HEK293 (cell line): Measurements from ENCODE around the gene KATNAL2.

Experiments used
- CTCF ChIA-PET: fragments of 350-600 bp; formaldehyde crosslinking; extraction: SDS; loops from one replicate; lab custom pipeline; 2021; ENCODE audit warnings: antibody characterized with exemption; lab: Yijun Ruan, JAX
- POLR2A ChIA-PET: fragments of 300-600 bp; formaldehyde crosslinking; extraction: SDS; loops from one replicate; lab custom pipeline; 2020; ENCODE audit warnings: antibody characterized with exemption, inconsistent platforms; lab: Yijun Ruan, JAX
- H3K27ac ChIP-seq: fragments of 200-500 bp; sonication (Bioruptor generic); 2 replicates; pipeline ENCODE4 v1.5.1; 2014; ENCODE audit warnings: low read depth, low read length, control low read depth, inconsistent platforms; ENCODE audit errors: extremely low read depth
- H3K36me3 ChIP-seq, 2 experiments: fragments of 200-500 bp in 1 of 2; sonication (Bioruptor generic) in 1 of 2; 1 replicate in 1 of 2; 2 replicates in 1 of 2; pipeline ENCODE4 v1.5.1; 2014 to 2017; ENCODE audit warnings: inconsistent platforms in 2 of 2, low read length in 2 of 2; ENCODE audit not compliant: control insufficient read depth in 2 of 2, insufficient read depth in 1 of 2
- H3K4me1 ChIP-seq: fragments of 200-500 bp; sonication (Bioruptor generic); 2 replicates; pipeline ENCODE4 v1.5.1; 2014; ENCODE audit warnings: mild to moderate bottlenecking, low read length, inconsistent platforms; ENCODE audit not compliant: control insufficient read depth, insufficient read depth
- H3K4me3 ChIP-seq: 2 replicates; pipeline ENCODE4 v1.5.1; 2011; ENCODE audit warnings: low read depth, mild to moderate bottlenecking, control low read depth, low read length, moderate library complexity
- H3K9me3 ChIP-seq: fragments of 200-500 bp; sonication (Bioruptor generic); 2 replicates; pipeline ENCODE4 v1.5.1; 2014; ENCODE audit warnings: low read depth, low read length, inconsistent platforms; ENCODE audit not compliant: control insufficient read depth, insufficient read depth
- INSM2 ChIP-seq: fragments of 450-650 bp; formaldehyde crosslinking; IDR thresholded peaks from 2 replicates; pipeline ENCODE4 v1.5.1; 2016; ENCODE audit warnings: missing biosample characterization, missing genetic modification characterization
- KLF9 ChIP-seq: fragments of 450-650 bp; formaldehyde crosslinking; IDR thresholded peaks from 2 replicates; pipeline ENCODE4 v1.5.1; 2016; ENCODE audit warnings: missing biosample characterization, missing genetic modification characterization, low read depth
- PRDM4 ChIP-seq: fragments of 450-650 bp; formaldehyde crosslinking; IDR thresholded peaks from 2 replicates; pipeline ENCODE4 v1.5.1; 2017; ENCODE audit warnings: missing biosample characterization, missing genetic modification characterization
- RBAK ChIP-seq: fragments of 450-650 bp; formaldehyde crosslinking; IDR thresholded peaks from 2 replicates; pipeline ENCODE4 v1.5.1; 2016; ENCODE audit warnings: missing biosample characterization, missing genetic modification characterization
- SP3 ChIP-seq: fragments of 450-650 bp; formaldehyde crosslinking; IDR thresholded peaks from 2 replicates; pipeline ENCODE4 v1.5.1; 2016; ENCODE audit warnings: missing biosample characterization, missing genetic modification characterization
- TRIM28 ChIP-seq: IDR thresholded peaks from 2 replicates; pipeline ENCODE4 v1.6.1; 2011; ENCODE audit warnings: low read length, control low read depth, borderline replicate concordance
- WT1 ChIP-seq: fragments of 450-650 bp; formaldehyde crosslinking; IDR thresholded peaks from 2 replicates; pipeline ENCODE4 v1.5.1; 2016; ENCODE audit warnings: missing biosample characterization, missing genetic modification characterization
- YY2 ChIP-seq: fragments of 450-650 bp; formaldehyde crosslinking; IDR thresholded peaks from 2 replicates; pipeline ENCODE4 v1.5.1; 2016; ENCODE audit warnings: missing biosample characterization, missing genetic modification characterization
- ZBTB26 ChIP-seq: fragments of 450-650 bp; formaldehyde crosslinking; optimal IDR thresholded peaks from 2 replicates; pipeline ENCODE3; 2016; ENCODE audit warnings: missing biosample characterization, mild to moderate bottlenecking, missing genetic modification characterization
- ZBTB8A ChIP-seq: fragments of 450-650 bp; formaldehyde crosslinking; IDR thresholded peaks from 2 replicates; pipeline ENCODE4 v1.5.1; 2016; ENCODE audit warnings: missing biosample characterization, missing genetic modification characterization
- ZNF121 ChIP-seq: fragments of 450-650 bp; formaldehyde crosslinking; IDR thresholded peaks from 2 replicates; pipeline ENCODE4 v1.5.1; 2016; ENCODE audit warnings: missing biosample characterization, missing genetic modification characterization
- ZNF132 ChIP-seq: fragments of 450-650 bp; formaldehyde crosslinking; IDR thresholded peaks from 2 replicates; pipeline ENCODE4 v1.5.1; 2017; ENCODE audit warnings: missing biosample characterization, missing genetic modification characterization, borderline replicate concordance
- ZNF157 ChIP-seq: fragments of 450-650 bp; formaldehyde crosslinking; IDR thresholded peaks from 2 replicates; pipeline ENCODE4 v1.5.1; 2016; ENCODE audit warnings: missing biosample characterization, missing genetic modification characterization
- ZNF19 ChIP-seq: fragments of 450-650 bp; formaldehyde crosslinking; IDR thresholded peaks from 2 replicates; pipeline ENCODE4; 2016; ENCODE audit warnings: missing biosample characterization, missing genetic modification characterization, low read depth
- ZNF223 ChIP-seq: fragments of 450-650 bp; formaldehyde crosslinking; IDR thresholded peaks from 2 replicates; pipeline ENCODE4 v1.5.1; 2016; ENCODE audit warnings: missing biosample characterization, missing genetic modification characterization
- ZNF23 ChIP-seq: fragments of 450-650 bp; formaldehyde crosslinking; IDR thresholded peaks from 2 replicates; pipeline ENCODE4 v1.5.1; 2016; ENCODE audit warnings: missing biosample characterization, missing genetic modification characterization, borderline replicate concordance
- ZNF354C ChIP-seq: fragments of 450-650 bp; formaldehyde crosslinking; IDR thresholded peaks from 2 replicates; pipeline ENCODE4 v1.5.1; 2016; ENCODE audit warnings: missing biosample characterization, missing genetic modification characterization, low read depth, borderline replicate concordance
- ZNF404 ChIP-seq: fragments of 450-650 bp; formaldehyde crosslinking; IDR thresholded peaks from 2 replicates; pipeline ENCODE4 v1.5.1; 2017; ENCODE audit warnings: missing biosample characterization, missing genetic modification characterization
- ZNF426 ChIP-seq: fragments of 450-650 bp; formaldehyde crosslinking; IDR thresholded peaks from 2 replicates; pipeline ENCODE4 v1.5.1; 2017; ENCODE audit warnings: missing biosample characterization, missing genetic modification characterization, mild to moderate bottlenecking, inconsistent platforms, moderate library complexity
- ZNF529 ChIP-seq: fragments of 450-650 bp; formaldehyde crosslinking; IDR thresholded peaks from 2 replicates; pipeline ENCODE4 v1.5.1; 2017; ENCODE audit warnings: missing genetic modification characterization, missing biosample characterization; ENCODE audit not compliant: insufficient replicate concordance
- ZNF626 ChIP-seq: fragments of 450-650 bp; sonication (Bioruptor Pico); formaldehyde crosslinking; IDR thresholded peaks from 2 replicates; pipeline ENCODE4 v1.5.1; 2018; ENCODE audit warnings: missing biosample characterization, missing genetic modification characterization, inconsistent platforms
- ZNF776 ChIP-seq: fragments of 450-650 bp; formaldehyde crosslinking; IDR thresholded peaks from 2 replicates; pipeline ENCODE4 v1.5.0; 2017; ENCODE audit warnings: missing biosample characterization, missing genetic modification characterization, borderline replicate concordance
- ZNF792 ChIP-seq: fragments of 450-650 bp; formaldehyde crosslinking; IDR thresholded peaks from 2 replicates; pipeline ENCODE4 v1.5.1; 2016; ENCODE audit warnings: missing biosample characterization, missing genetic modification characterization
- ZSCAN5A ChIP-seq: fragments of 450-650 bp; formaldehyde crosslinking; IDR thresholded peaks from 2 replicates; pipeline ENCODE4 v1.5.1; 2016; ENCODE audit warnings: missing biosample characterization, missing genetic modification characterization

KATNAL2 gene

GRCh38 chr18:46888965-46889364 is 28.4 kb upstream of the KATNAL2 start:
- ChIA-PET POLR2A (no interaction called here), CTCF (interaction anchor here (1.1 kb wide), 1 partner anchor 15 kb away, joined by 4 read pairs; no protein-coding TSS in a partner anchor)
- Histone ChIP-seq H3K4me1 (peaks cover 5% of the 10 kb centered on the region; the same call in 1 of the 2 replicates), H3K9me3 (no peaks in the 10 kb centered on the region; the same call in 1 of the 2 replicates), H3K27ac (no peak overlapping the region), H3K36me3 (peaks cover 12 to 25% of the 10 kb centered on the region in 2 experiments), H3K4me3 (no peak overlapping the region)
- TF ChIP-seq ZSCAN5A (tag by site-specific recombination) (no peak), ZNF626 (tag by site-specific recombination) (0 out of 2 replicates have a peak, but pooled peaks have one; percentile 18), ZNF121 (tag by site-specific recombination) (no peak), ZNF404 (no peak)

GRCh38 chr18:46891742-46892214 is 25.6 kb upstream of the KATNAL2 start:
- no peak overlapping the region for H3K27ac ChIP-seq
- ChIA-PET CTCF (no interaction called here), POLR2A (no interaction called here)
- no peak overlapping the region for H3K4me3 ChIP-seq
- no peaks in the 10 kb centered on the region; the same call in 1 of the 2 replicates for H3K9me3 ChIP-seq
- peaks cover 17 to 25% of the 10 kb centered on the region in 2 experiments for H3K36me3 ChIP-seq
- peaks cover 7% of the 10 kb centered on the region; the same call in 1 of the 2 replicates for H3K4me1 ChIP-seq
- TF ChIP-seq PRDM4 (tag by site-specific recombination) (no peak), ZNF23 (tag by site-specific recombination) (no peak), ZNF792 (tag by site-specific recombination) (no peak), ZNF354C (no peak), SP3 (tag by site-specific recombination) (no peak), ZNF776 (tag by site-specific recombination) (no peak), WT1 (tag by site-specific recombination) (no peak), ZNF223 (tag by site-specific recombination) (no peak), ZNF157 (no peak), KLF9 (tag by site-specific recombination) (no peak), INSM2 (tag by site-specific recombination) (no peak), ZBTB26 (tag by site-specific recombination) (no peak), ZNF19 (tag by site-specific recombination) (no peak), ZNF529 (no peak), ZNF132 (no peak), ZNF426 (tag by site-specific recombination) (no peak), ZBTB8A (tag by site-specific recombination) (no peak), YY2 (tag by site-specific recombination) (no peak), RBAK (no peak), TRIM28 (no peak)
